ENCODE measurements around the gene GPC3.
"Not testable (repeated sequence)": the region's sequence is repeated elsewhere in the genome, so short reads cannot be mapped to it uniquely, and the experiment has no call there.

GPC3 gene

GRCh38 chrX:133985164-133985966 lies at the start of gene GPC3:
GPC3 (minus strand) TSS chrX:133985594.
- peak within 1 kb of the TSS; percentile 56 for H3K27ac ChIP-seq (ENCODE audit: low read depth, low read length)
- H3K4me3 ChIP-seq (ENCODE audit: low read depth, low read length), result peak within 1 kb of the TSS; percentile 63
- H3K36me3 ChIP-seq (ENCODE audit: control insufficient read depth, insufficient read depth, low read length), result no peaks in the 10 kb centered on the region
- H3K27me3 ChIP-seq (ENCODE audit: control insufficient read depth, insufficient read depth, low read length), result peaks cover 18% of the 10 kb centered on the region
- H3K9ac ChIP-seq (ENCODE audit: low read depth, low read length), result no peak within 1 kb of the TSS; the same call in 1 of the 2 replicates
- H3K4me1 ChIP-seq (ENCODE audit: control insufficient read depth, insufficient read depth, low read length), result peaks cover 69% of the 10 kb centered on the region
- no peaks in the 10 kb centered on the region for H3K9me3 ChIP-seq (ENCODE audit: control insufficient read depth, insufficient read depth, low read length)

- Histone ChIP-seq H3K9ac (ENCODE audit: low read depth, low read length) (no peak overlapping the region), H3K36me3 (ENCODE audit: control insufficient read depth, insufficient read depth, low read length) (no peaks in the 10 kb centered on the region), H3K4me1 (ENCODE audit: control insufficient read depth, insufficient read depth, low read length) (no peaks in the 10 kb centered on the region), H3K9me3 (ENCODE audit: control insufficient read depth, insufficient read depth, low read length) (no peaks in the 10 kb centered on the region), H3K27ac (ENCODE audit: low read depth, low read length) (no peak overlapping the region), H3K27me3 (ENCODE audit: control insufficient read depth, insufficient read depth, low read length) (no peaks in the 10 kb centered on the region), H3K4me3 (ENCODE audit: low read depth, low read length) (no peak overlapping the region)
Measured at GRCh38 chrX:134032441-134032840, 47.0 kb upstream of the GPC3 start.

GRCh38 chrX:134026565-134027311 lies 41.3 kb upstream of the GPC3 start:
- peak overlapping the region; percentile 59 for H3K4me3 ChIP-seq (ENCODE audit: low read depth, low read length)
- no peaks in the 10 kb centered on the region for H3K36me3 ChIP-seq (ENCODE audit: control insufficient read depth, insufficient read depth, low read length)
- H3K9me3 ChIP-seq (ENCODE audit: control insufficient read depth, insufficient read depth, low read length), result no peaks in the 10 kb centered on the region
- no peaks in the 10 kb centered on the region for H3K27me3 ChIP-seq (ENCODE audit: control insufficient read depth, insufficient read depth, low read length)
- H3K9ac ChIP-seq (ENCODE audit: low read depth, low read length), result no peak overlapping the region
- peaks cover 8% of the 10 kb centered on the region for H3K4me1 ChIP-seq (ENCODE audit: control insufficient read depth, insufficient read depth, low read length)
- no peak overlapping the region for H3K27ac ChIP-seq (ENCODE audit: low read depth, low read length)

- Histone ChIP-seq H3K27me3 (ENCODE audit: control insufficient read depth, insufficient read depth, low read length) (no peaks in the 10 kb centered on the region), H3K27ac (ENCODE audit: low read depth, low read length) (no peak overlapping the region), H3K9me3 (ENCODE audit: control insufficient read depth, insufficient read depth, low read length) (no peaks in the 10 kb centered on the region), H3K9ac (ENCODE audit: low read depth, low read length) (no peak overlapping the region), H3K36me3 (ENCODE audit: control insufficient read depth, insufficient read depth, low read length) (no peaks in the 10 kb centered on the region), H3K4me3 (ENCODE audit: low read depth, low read length) (peak overlapping the region; percentile 59), H3K4me1 (ENCODE audit: control insufficient read depth, insufficient read depth, low read length) (peaks cover 8% of the 10 kb centered on the region)
Measured at GRCh38 chrX:134025986-134026545, 40.7 kb upstream of the GPC3 start.

- Histone ChIP-seq H3K27ac (ENCODE audit: low read depth, low read length) (no peak overlapping the region), H3K4me3 (ENCODE audit: low read depth, low read length) (no peak overlapping the region), H3K27me3 (ENCODE audit: control insufficient read depth, insufficient read depth, low read length) (no peaks in the 10 kb centered on the region)
Measured at GRCh38 chrX:134024686-134025377, 39.4 kb upstream of the GPC3 start.

GRCh38 chrX:134023851-134024281 lies 38.5 kb upstream of the GPC3 start:
- no peaks in the 10 kb centered on the region for H3K9me3 ChIP-seq (ENCODE audit: control insufficient read depth, insufficient read depth, low read length)
- H3K36me3 ChIP-seq (ENCODE audit: control insufficient read depth, insufficient read depth, low read length), result no peaks in the 10 kb centered on the region
- H3K27ac ChIP-seq (ENCODE audit: low read depth, low read length), result no peak overlapping the region
- H3K4me1 ChIP-seq (ENCODE audit: control insufficient read depth, insufficient read depth, low read length), result peaks cover 8% of the 10 kb centered on the region
- H3K27me3 ChIP-seq (ENCODE audit: control insufficient read depth, insufficient read depth, low read length), result no peaks in the 10 kb centered on the region
- H3K4me3 ChIP-seq (ENCODE audit: low read depth, low read length), result no peak overlapping the region
- no peak overlapping the region for H3K9ac ChIP-seq (ENCODE audit: low read depth, low read length)

More at GRCh38 chrX:134024686-134025377, 39.4 kb upstream of the GPC3 start:
- Histone ChIP-seq H3K9me3 (ENCODE audit: control insufficient read depth, insufficient read depth, low read length) (no peaks in the 10 kb centered on the region), H3K4me1 (ENCODE audit: control insufficient read depth, insufficient read depth, low read length) (peaks cover 8% of the 10 kb centered on the region), H3K36me3 (ENCODE audit: control insufficient read depth, insufficient read depth, low read length) (no peaks in the 10 kb centered on the region), H3K9ac (ENCODE audit: low read depth, low read length) (no peak overlapping the region)

GRCh38 chrX:134020910-134021309 lies 35.5 kb upstream of the GPC3 start:
- Histone ChIP-seq H3K36me3 (ENCODE audit: control insufficient read depth, insufficient read depth, low read length) (no peaks in the 10 kb centered on the region), H3K27me3 (ENCODE audit: control insufficient read depth, insufficient read depth, low read length) (no peaks in the 10 kb centered on the region), H3K4me1 (ENCODE audit: control insufficient read depth, insufficient read depth, low read length) (0 out of 2 replicates have a peak, but pooled peaks cover 3% of the 10 kb centered on the region), H3K4me3 (ENCODE audit: low read depth, low read length) (no peak overlapping the region), H3K27ac (ENCODE audit: low read depth, low read length) (no peak overlapping the region), H3K9ac (ENCODE audit: low read depth, low read length) (no peak overlapping the region), H3K9me3 (ENCODE audit: control insufficient read depth, insufficient read depth, low read length) (no peaks in the 10 kb centered on the region)

- Histone ChIP-seq H3K27ac (ENCODE audit: low read depth, low read length) (no peak overlapping the region), H3K36me3 (ENCODE audit: control insufficient read depth, insufficient read depth, low read length) (no peaks in the 10 kb centered on the region), H3K9ac (ENCODE audit: low read depth, low read length) (no peak overlapping the region), H3K4me3 (ENCODE audit: low read depth, low read length) (no peak overlapping the region), H3K4me1 (ENCODE audit: control insufficient read depth, insufficient read depth, low read length) (0 out of 2 replicates have a peak, but pooled peaks cover 3% of the 10 kb centered on the region), H3K9me3 (ENCODE audit: control insufficient read depth, insufficient read depth, low read length) (no peaks in the 10 kb centered on the region), H3K27me3 (ENCODE audit: control insufficient read depth, insufficient read depth, low read length) (no peaks in the 10 kb centered on the region)
Measured at GRCh38 chrX:134019567-134020206, 34.3 kb upstream of the GPC3 start.

- not testable (repeated sequence) for H3K9ac ChIP-seq (ENCODE audit: low read depth, low read length); H3K27ac ChIP-seq (ENCODE audit: low read depth, low read length); H3K4me3 ChIP-seq (ENCODE audit: low read depth, low read length); H3K9me3 ChIP-seq (ENCODE audit: control insufficient read depth, insufficient read depth, low read length); H3K36me3 ChIP-seq (ENCODE audit: control insufficient read depth, insufficient read depth, low read length); H3K27me3 ChIP-seq (ENCODE audit: control insufficient read depth, insufficient read depth, low read length); H3K4me1 ChIP-seq (ENCODE audit: control insufficient read depth, insufficient read depth, low read length)
Measured at GRCh38 chrX:134016309-134016708, 30.9 kb upstream of the GPC3 start.

- not testable (repeated sequence) for H3K27me3 ChIP-seq (ENCODE audit: control insufficient read depth, insufficient read depth, low read length); H3K9me3 ChIP-seq (ENCODE audit: control insufficient read depth, insufficient read depth, low read length)
Measured at GRCh38 chrX:134015510-134015909, 30.1 kb upstream of the GPC3 start.

More at GRCh38 chrX:134015510-134015909, 30.1 kb upstream of the GPC3 start:
- H3K4me1 ChIP-seq (ENCODE audit: control insufficient read depth, insufficient read depth, low read length); H3K9ac ChIP-seq (ENCODE audit: low read depth, low read length); H3K27ac ChIP-seq (ENCODE audit: low read depth, low read length); H3K36me3 ChIP-seq (ENCODE audit: control insufficient read depth, insufficient read depth, low read length); H3K4me3 ChIP-seq (ENCODE audit: low read depth, low read length): not testable (repeated sequence)
